Testis (tissue), 3 donors: Measurements from ENCODE around the gene FAM163B. TPM values are rescaled to one million over a fixed set of nuclear protein-coding genes. Genes with fewer than 3 reads are reported as not detected.

Source experiments
- DNase-seq: peaks from one replicate; pipeline ENCODE4 v3.0.0-alpha.2; 2019
- H3K27ac ChIP-seq, 2 donors: fragments of 200-600 bp; sonication (generic); one replicate each; pipeline ENCODE4 v1.5.1; 2019
- H3K27me3 ChIP-seq: fragments of 200-600 bp; sonication (generic); one replicate; pipeline ENCODE4 v1.5.1; 2019
- H3K36me3 ChIP-seq: fragments of 200-600 bp; sonication (generic); one replicate; pipeline ENCODE4 v1.5.1; 2017; ENCODE audit warnings: low read depth; ENCODE audit errors: missing control alignments
- H3K4me1 ChIP-seq: fragments of 200-600 bp; sonication (generic); one replicate; pipeline ENCODE4 v1.5.1; 2019
- H3K4me3 ChIP-seq, 2 donors: fragments of 200-600 bp; sonication (generic); one replicate each; pipeline ENCODE4 v1.5.1; 2017 to 2019
- H3K9me3 ChIP-seq: fragments of 200-600 bp; sonication (generic); one replicate; pipeline ENCODE4 v1.5.1; 2017
- CTCF ChIP-seq, 3 experiments: fragments of 450-650 bp in 2 of 3; fragments of 200-600 bp in 1 of 3; sonication (generic) in 1 of 3; IDR thresholded peaks; one replicate each; pipeline ENCODE4 v1.5.1; 2016 to 2019; ENCODE audit warnings: antibody characterized with exemption in 3 of 3, mild to moderate bottlenecking in 2 of 3, moderate library complexity in 1 of 3
- POLR2A ChIP-seq: fragments of 450-650 bp; IDR thresholded peaks from one replicate; pipeline ENCODE4 v1.6.1; 2017; ENCODE audit warnings: antibody characterized with exemption, mild to moderate bottlenecking, moderate library complexity
- WGBS, 2 donors: methylation state at CpG; one replicate each; pipeline ENCODE4 v1.1.5; 2018; 5-methylcytosine and 5-hydroxymethylcytosine counted together
- intact Hi-C: fragments of 100-400 bp; cut with DNase I; formaldehyde crosslinking; loops from one replicate; pipeline ENCODE4 v1.15.1; 2023; ENCODE audit warnings: low total_unique reads
- polyA plus RNA-seq: library from polyadenylated mRNA; stranded (reverse); fragments of 350-450 nt; fragmentation: Illumina TruSeq; extraction: RNeasy Lipid Tissue Mini Kit (QIAGEN cat#74804); gene quantifications from one replicate; pipeline ENCODE4 v1.2.3, GENCODE V29; 2014; ENCODE audit warnings: low read depth, low replicate concordance; ENCODE audit not compliant: insufficient read depth
- total RNA-seq, 2 donors: library from RNA; depleted of rRNA; stranded (reverse); fragments of >200 nt; gene quantifications; one replicate each; pipeline ENCODE4 v1.2.3, GENCODE V29; 2016

Gene FAM163B
- total and polyA plus RNA-seq, 3 donors from 2014 or later, result 2.2 to 3.8 (median 2.8) TPM

GRCh38 chr9:133547116-133547515 is 62.1 kb downstream of the FAM163B start:
- no peak for DNase-seq
- Histone ChIP-seq H3K27me3 (no peaks in the 10 kb centered on the region), H3K9me3 (no peaks in the 10 kb centered on the region), H3K4me1 (peaks cover 7% of the 10 kb centered on the region), H3K4me3 (no peak overlapping the region), H3K27ac (no peak overlapping the region), H3K36me3 (no peaks in the 10 kb centered on the region)
- TF ChIP-seq CTCF (IDR thresholded peaks at IDR 0.05) (no peak), POLR2A (no peak)
- WGBS, 2 donors, result 87 to 92% methylated on average over 10 to 15 of the region's 15 CpGs
- intact Hi-C loops, result no loop called here

GRCh38 chr9:133546287-133546680 is 62.9 kb downstream of the FAM163B start:
- Histone ChIP-seq H3K27ac (no peak overlapping the region), H3K27me3 (no peaks in the 10 kb centered on the region), H3K9me3 (no peaks in the 10 kb centered on the region), H3K4me3 (no peak overlapping the region), H3K36me3 (no peaks in the 10 kb centered on the region), H3K4me1 (peaks cover 7% of the 10 kb centered on the region)
- TF ChIP-seq POLR2A (no peak), CTCF (IDR thresholded peaks at IDR 0.05) (no peak)
- WGBS, 2 donors, result 65 to 73% methylated on average over 5 to 8 of the region's 8 CpGs
- no peak for DNase-seq
- intact Hi-C loops, result no loop called here

GRCh38 chr9:133545494-133546286 is 63.5 kb downstream of the FAM163B start:
- Histone ChIP-seq H3K36me3 (no peaks in the 10 kb centered on the region), H3K9me3 (no peaks in the 10 kb centered on the region), H3K27ac (no peak overlapping the region), H3K4me3 (no peak overlapping the region), H3K27me3 (no peaks in the 10 kb centered on the region), H3K4me1 (peaks cover 7% of the 10 kb centered on the region)
- intact Hi-C loops, result no loop called here
- DNase-seq, result no peak
- no peak for TF ChIP-seq CTCF (IDR thresholded peaks at IDR 0.05)
- no peak for TF ChIP-seq POLR2A
- WGBS, 2 donors, result 61 to 62% methylated on average over 25 of the region's 25 CpGs

GRCh38 chr9:133543772-133544467 is 65.3 kb downstream of the FAM163B start:
- DNase-seq, result no peak
- Histone ChIP-seq H3K36me3 (no peaks in the 10 kb centered on the region), H3K4me1 (peaks cover 13% of the 10 kb centered on the region), H3K4me3 (no peak overlapping the region), H3K9me3 (no peaks in the 10 kb centered on the region), H3K27ac (no peak overlapping the region), H3K27me3 (no peaks in the 10 kb centered on the region)
- 83 to 90% methylated on average over 10 to 16 of the region's 16 CpGs for WGBS, 2 donors
- intact Hi-C loops, result no loop called here
- TF ChIP-seq CTCF (IDR thresholded peaks at IDR 0.05) (no peak), POLR2A (no peak)
